GM19035 (cell line): Measurements from ENCODE around the gene MRGPRE.

Experiments
- ATAC-seq: cut with Tn5 transposase; IDR thresholded peaks from one replicate; pipeline ENCODE4 v1.9.1; 2021; ENCODE audit not compliant: unreplicated experiment

The MRGPRE gene

GRCh38 chr11:3182462-3182852 lies 49.8 kb downstream of the MRGPRE start:
- no peak for ATAC-seq

DNA sequence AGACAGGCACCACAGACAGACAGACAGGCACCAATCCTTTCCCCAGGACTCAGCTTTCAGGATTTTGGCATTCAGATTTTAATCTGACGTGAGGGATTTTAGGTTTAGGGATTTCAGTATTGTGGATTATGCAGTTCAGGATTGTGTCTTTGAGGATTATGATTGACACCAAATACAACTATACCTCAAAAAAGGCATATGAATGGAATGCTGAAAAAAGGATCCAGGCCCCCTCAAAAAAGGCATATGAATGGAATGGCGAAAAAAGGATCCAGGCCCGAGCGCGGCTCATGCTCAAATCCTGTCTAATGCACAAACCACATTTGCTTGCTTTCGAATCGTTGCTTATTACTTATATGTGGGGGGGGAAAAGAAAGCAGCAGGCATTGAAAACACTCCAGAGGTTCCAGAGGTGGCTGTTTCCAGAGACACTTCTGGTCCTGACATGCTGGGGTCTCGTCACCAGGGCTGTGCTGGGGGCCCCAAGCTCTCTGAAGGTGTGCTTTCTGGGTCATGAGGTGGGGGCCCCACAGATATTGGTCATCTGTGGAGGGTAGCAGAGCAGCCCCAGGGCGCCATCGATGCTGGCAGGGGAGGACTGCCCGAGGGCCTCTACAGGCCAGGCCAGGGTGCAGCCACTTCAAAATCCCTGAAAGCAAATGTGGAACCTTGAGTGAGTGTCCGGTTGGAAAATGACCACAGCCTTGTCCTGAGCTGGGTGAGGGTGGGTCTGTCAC lies 50.3 kb downstream of the MRGPRE start:
- no peak for ATAC-seq

- ATAC-seq: no peak
Observed at GRCh38 chr11:3180869-3181268, 51.3 kb downstream of the MRGPRE start.

DNA sequence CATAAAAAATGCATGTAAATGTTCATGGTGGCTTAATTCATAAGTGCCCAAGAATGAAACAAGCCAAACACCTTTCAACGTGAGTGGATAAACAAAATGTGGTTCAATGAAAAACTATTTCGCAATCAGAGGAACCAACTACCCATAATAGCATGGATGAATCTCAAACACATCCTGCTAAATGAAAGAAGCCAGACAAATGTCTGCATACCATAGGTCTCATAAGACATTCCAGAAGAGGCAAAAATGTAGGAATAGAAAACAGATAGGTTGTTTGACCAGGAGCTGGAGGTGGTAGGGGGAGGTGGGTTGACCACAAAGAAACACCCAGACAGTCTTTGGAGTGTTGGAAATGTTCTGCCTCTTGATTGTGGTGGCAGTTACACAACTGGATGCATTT lies 53.9 kb downstream of the MRGPRE start:
- ATAC-seq: no peak

GRCh38 chr11:3177931-3178330 lies 54.3 kb downstream of the MRGPRE start:
- ATAC-seq: no peak
